Ovary (tissue), 3 donors: Measurements from ENCODE around the gene MZT2A.

Experiments
- POLR2A ChIP-seq: fragments of 450-650 bp; IDR thresholded peaks from one replicate; pipeline ENCODE4 v1.6.1; 2017; ENCODE audit warnings: antibody characterized with exemption, mild to moderate bottlenecking, moderate library complexity
- TF ChIP-seq, protein P1 (sequence below), 3 donors: fragments of 450-650 bp in 2 of 3; fragments of 200-600 bp in 1 of 3; IDR thresholded peaks; one replicate each; pipeline versions ENCODE4 v1.5.1 to v1.8.0; 2016 to 2022; ENCODE audit warnings: antibody characterized with exemption in 3 of 3, mild to moderate bottlenecking in 1 of 3
- donor health status: DM: no; HTN: no; CAD: no.

DNA sequence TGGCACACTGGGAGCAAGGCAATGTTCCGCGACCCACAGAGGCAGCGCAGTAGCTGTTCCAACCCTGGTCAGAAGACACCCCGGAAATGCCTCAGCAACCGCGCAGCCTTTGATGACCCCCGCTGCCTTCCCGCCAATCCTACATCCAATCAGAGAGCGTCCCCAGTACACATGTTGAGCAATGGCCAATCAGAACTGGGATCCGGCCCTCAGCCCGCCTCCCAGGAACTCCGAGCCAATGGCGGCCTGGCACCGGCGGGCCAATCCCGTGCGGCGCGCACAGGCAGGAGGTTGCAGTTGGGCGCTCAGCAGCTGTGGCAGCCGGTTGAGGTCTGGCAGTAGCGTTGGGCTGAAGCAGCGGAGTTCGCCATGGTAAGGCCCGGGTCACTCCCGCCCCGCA is 16.4 kb downstream of the MZT2A start, which contains the start of gene TUBA3D:
- TF ChIP-seq, protein P1, sequence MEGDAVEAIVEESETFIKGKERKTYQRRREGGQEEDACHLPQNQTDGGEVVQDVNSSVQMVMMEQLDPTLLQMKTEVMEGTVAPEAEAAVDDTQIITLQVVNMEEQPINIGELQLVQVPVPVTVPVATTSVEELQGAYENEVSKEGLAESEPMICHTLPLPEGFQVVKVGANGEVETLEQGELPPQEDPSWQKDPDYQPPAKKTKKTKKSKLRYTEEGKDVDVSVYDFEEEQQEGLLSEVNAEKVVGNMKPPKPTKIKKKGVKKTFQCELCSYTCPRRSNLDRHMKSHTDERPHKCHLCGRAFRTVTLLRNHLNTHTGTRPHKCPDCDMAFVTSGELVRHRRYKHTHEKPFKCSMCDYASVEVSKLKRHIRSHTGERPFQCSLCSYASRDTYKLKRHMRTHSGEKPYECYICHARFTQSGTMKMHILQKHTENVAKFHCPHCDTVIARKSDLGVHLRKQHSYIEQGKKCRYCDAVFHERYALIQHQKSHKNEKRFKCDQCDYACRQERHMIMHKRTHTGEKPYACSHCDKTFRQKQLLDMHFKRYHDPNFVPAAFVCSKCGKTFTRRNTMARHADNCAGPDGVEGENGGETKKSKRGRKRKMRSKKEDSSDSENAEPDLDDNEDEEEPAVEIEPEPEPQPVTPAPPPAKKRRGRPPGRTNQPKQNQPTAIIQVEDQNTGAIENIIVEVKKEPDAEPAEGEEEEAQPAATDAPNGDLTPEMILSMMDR (IDR thresholded peaks at IDR 0.05): no peak
- TF ChIP-seq POLR2A: no peak
